Measurements from ENCODE around the gene AKT1. TPM values are rescaled to one million over a fixed set of nuclear protein-coding genes. Genes with fewer than 3 reads are reported as not detected.

Gene AKT1
- total RNA-seq, 1 donor: 188 TPM

DNA sequence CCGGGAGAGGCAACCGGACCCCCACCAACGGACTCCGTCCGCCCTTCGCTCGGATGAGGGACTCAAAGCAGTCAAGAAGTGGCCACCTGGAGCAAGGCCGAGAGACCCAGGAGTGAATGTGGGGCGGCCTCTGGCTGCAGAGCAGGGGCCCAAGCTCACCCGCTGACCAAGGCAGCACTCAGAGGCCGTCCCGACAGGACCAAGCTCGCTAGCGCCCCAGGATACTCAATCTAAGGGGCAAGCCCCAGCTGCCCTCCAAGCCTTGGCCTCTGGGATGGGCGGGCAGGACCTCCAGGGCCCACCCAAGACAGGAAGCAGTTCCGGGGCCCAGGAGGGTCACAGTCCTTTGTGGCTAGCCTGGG lies 936 bp downstream of the AKT1 start:
- TF ChIP-seq, protein P1, sequence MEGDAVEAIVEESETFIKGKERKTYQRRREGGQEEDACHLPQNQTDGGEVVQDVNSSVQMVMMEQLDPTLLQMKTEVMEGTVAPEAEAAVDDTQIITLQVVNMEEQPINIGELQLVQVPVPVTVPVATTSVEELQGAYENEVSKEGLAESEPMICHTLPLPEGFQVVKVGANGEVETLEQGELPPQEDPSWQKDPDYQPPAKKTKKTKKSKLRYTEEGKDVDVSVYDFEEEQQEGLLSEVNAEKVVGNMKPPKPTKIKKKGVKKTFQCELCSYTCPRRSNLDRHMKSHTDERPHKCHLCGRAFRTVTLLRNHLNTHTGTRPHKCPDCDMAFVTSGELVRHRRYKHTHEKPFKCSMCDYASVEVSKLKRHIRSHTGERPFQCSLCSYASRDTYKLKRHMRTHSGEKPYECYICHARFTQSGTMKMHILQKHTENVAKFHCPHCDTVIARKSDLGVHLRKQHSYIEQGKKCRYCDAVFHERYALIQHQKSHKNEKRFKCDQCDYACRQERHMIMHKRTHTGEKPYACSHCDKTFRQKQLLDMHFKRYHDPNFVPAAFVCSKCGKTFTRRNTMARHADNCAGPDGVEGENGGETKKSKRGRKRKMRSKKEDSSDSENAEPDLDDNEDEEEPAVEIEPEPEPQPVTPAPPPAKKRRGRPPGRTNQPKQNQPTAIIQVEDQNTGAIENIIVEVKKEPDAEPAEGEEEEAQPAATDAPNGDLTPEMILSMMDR (IDR thresholded peaks at IDR 0.05; ENCODE audit: extremely low read depth, low read depth, low read length): no peak
- Histone ChIP-seq H3K27ac (ENCODE audit: low read depth, low read length) (peak overlapping the region; percentile 51), H3K4me2 (ENCODE audit: insufficient read depth, low read length) (peak overlapping the region; percentile 85), H4K20me1 (ENCODE audit: insufficient read depth, low read length) (peaks cover 47% of the 10 kb centered on the region), H3K27me3 (ENCODE audit: insufficient read depth, low read length) (no peaks in the 10 kb centered on the region), H3K4me3 (ENCODE audit: insufficient read depth, low read length) (peak overlapping the region; percentile 83), H3K36me3 (ENCODE audit: insufficient read depth, low read length) (peaks cover 3% of the 10 kb centered on the region), H3K79me2 (ENCODE audit: insufficient read depth, low read length) (peaks cover 53% of the 10 kb centered on the region), H3K9me3 (ENCODE audit: low read depth, low read length) (no peaks in the 10 kb centered on the region), H3K4me1 (ENCODE audit: insufficient read depth, low read length) (peaks cover 12% of the 10 kb centered on the region), H2AFZ (ENCODE audit: low read length) (peak overlapping the region; percentile 6)
- peak; percentile 99 for DNase-seq (ENCODE audit: insufficient read length, low spot score, missing footprints)

DNA sequence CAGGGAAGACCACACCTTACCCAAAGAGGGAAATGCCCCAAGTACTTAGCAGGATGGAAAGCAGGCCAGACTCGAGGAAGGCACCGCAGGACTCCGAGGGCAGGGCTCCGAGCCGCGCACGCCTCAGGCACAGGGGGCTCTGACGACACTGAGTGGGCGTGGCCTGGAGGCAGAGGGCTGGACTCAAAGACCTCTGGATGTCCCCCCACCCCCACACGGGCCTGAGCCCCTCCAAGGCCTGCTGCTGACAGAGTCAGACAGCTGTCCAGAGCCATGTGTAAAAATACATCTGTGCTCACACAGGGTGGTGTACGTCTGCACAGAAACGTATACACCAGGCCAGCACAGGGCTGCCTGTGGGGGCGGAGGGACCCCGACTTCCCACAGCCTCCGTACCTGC lies 1.4 kb downstream of the AKT1 start:
- Histone ChIP-seq H3K4me2 (ENCODE audit: insufficient read depth, low read length) (peak overlapping the region; percentile 85), H3K27ac (ENCODE audit: low read depth, low read length) (peak overlapping the region; percentile 51), H4K20me1 (ENCODE audit: insufficient read depth, low read length) (peaks cover 52% of the 10 kb centered on the region), H3K9me3 (ENCODE audit: low read depth, low read length) (no peaks in the 10 kb centered on the region), H3K4me3 (ENCODE audit: insufficient read depth, low read length) (peak overlapping the region; percentile 83), H3K36me3 (ENCODE audit: insufficient read depth, low read length) (peaks cover 7% of the 10 kb centered on the region), H3K27me3 (ENCODE audit: insufficient read depth, low read length) (no peaks in the 10 kb centered on the region), H3K79me2 (ENCODE audit: insufficient read depth, low read length) (peaks cover 58% of the 10 kb centered on the region), H3K4me1 (ENCODE audit: insufficient read depth, low read length) (peaks cover 12% of the 10 kb centered on the region), H2AFZ (ENCODE audit: low read length) (no peak overlapping the region)
- DNase-seq (ENCODE audit: insufficient read length, low spot score, missing footprints): peak; percentile 99
- TF ChIP-seq, protein P1 (IDR thresholded peaks at IDR 0.05; ENCODE audit: extremely low read depth, low read depth, low read length): no peak

DNA sequence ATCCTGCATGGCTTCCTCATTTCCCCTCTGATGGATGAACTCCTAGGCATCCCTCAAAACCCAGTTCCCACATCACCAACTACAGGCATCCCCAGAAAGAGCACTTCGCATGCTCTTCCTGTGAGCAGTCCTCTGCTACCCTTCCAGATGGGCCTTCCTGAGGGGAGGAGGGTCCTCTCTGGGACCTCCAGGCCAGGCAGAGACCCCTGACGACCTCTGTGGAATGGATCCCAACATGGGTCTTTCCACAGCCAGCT lies 1.9 kb downstream of the AKT1 start:
- peaks cover 12% of the 10 kb centered on the region for H3K4me1 ChIP-seq (ENCODE audit: insufficient read depth, low read length)
- TF ChIP-seq, protein P1 (IDR thresholded peaks at IDR 0.05; ENCODE audit: extremely low read depth, low read depth, low read length): no peak
- peak overlapping the region; percentile 51 for H3K27ac ChIP-seq (ENCODE audit: low read depth, low read length)
- DNase-seq (ENCODE audit: insufficient read length, low spot score, missing footprints): no peak
- no peaks in the 10 kb centered on the region for H3K9me3 ChIP-seq (ENCODE audit: low read depth, low read length)
- H3K4me2 ChIP-seq (ENCODE audit: insufficient read depth, low read length): peak overlapping the region; percentile 85
- H3K27me3 ChIP-seq (ENCODE audit: insufficient read depth, low read length): no peaks in the 10 kb centered on the region
- H3K79me2 ChIP-seq (ENCODE audit: insufficient read depth, low read length): peaks cover 63% of the 10 kb centered on the region
- peaks cover 54% of the 10 kb centered on the region for H4K20me1 ChIP-seq (ENCODE audit: insufficient read depth, low read length)
- peaks cover 9% of the 10 kb centered on the region for H3K36me3 ChIP-seq (ENCODE audit: insufficient read depth, low read length)
- H3K4me3 ChIP-seq (ENCODE audit: insufficient read depth, low read length): peak overlapping the region; percentile 83
- H2AFZ ChIP-seq (ENCODE audit: low read length): no peak overlapping the region

DNA sequence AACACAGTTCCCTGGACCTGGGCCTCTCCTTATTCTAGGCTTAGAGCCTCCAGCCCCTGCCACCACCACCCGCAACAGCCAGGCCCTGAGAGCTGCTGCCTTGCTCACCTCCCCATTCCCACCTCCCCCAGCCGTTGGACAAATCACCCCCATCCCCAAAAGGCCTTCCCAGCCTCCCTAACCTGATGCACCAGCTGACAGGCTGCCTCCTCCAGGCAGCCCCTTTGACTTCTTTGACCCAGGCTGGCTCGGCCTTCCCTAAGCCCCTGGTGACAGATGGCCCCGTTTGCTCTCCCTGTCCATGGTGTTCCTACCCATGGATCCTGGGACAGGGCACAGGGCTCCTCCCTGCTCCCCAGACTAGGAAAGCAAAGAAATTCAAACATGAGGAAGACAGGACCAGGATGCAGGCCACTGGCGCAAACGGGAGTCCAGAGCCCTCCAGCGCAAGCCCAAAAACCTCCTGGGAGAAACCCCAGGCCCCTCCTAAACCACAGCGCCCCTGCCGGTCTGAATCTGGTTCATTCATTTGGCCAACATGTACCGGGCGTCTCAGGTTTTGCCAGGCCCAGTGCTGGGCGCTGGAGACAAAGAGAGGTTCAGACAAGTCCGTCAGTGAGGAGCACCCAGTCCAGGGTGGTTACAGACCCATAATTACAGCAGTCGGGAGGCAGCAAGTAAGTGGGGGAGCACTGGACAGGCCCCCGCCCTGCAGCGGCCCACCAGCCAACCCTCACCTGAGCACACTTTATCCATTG lies 2.4 kb downstream of the AKT1 start:
- H3K36me3 ChIP-seq (ENCODE audit: insufficient read depth, low read length): peaks cover 12% of the 10 kb centered on the region
- DNase-seq (ENCODE audit: insufficient read length, low spot score, missing footprints): no peak
- TF ChIP-seq, protein P1 (IDR thresholded peaks at IDR 0.05; ENCODE audit: extremely low read depth, low read depth, low read length): peak; percentile 33
- peak overlapping the region; percentile 85 for H3K4me2 ChIP-seq (ENCODE audit: insufficient read depth, low read length)
- peaks cover 12% of the 10 kb centered on the region for H3K4me1 ChIP-seq (ENCODE audit: insufficient read depth, low read length)
- no peak overlapping the region for H2AFZ ChIP-seq (ENCODE audit: low read length)
- H3K79me2 ChIP-seq (ENCODE audit: insufficient read depth, low read length): peaks cover 68% of the 10 kb centered on the region
- H3K4me3 ChIP-seq (ENCODE audit: insufficient read depth, low read length): peak overlapping the region; percentile 83
- no peaks in the 10 kb centered on the region for H3K27me3 ChIP-seq (ENCODE audit: insufficient read depth, low read length)
- H3K9me3 ChIP-seq (ENCODE audit: low read depth, low read length): no peaks in the 10 kb centered on the region
- H3K27ac ChIP-seq (ENCODE audit: low read depth, low read length): peak overlapping the region; percentile 51
- peaks cover 59% of the 10 kb centered on the region for H4K20me1 ChIP-seq (ENCODE audit: insufficient read depth, low read length)

Measured in osteoblast (primary cell).